Measurements from ENCODE around the gene HYOU1. TPM values are rescaled to one million over a fixed set of nuclear protein-coding genes. Genes with fewer than 3 reads are reported as not detected.
A peak's percentile ranks its signal among the peaks of the same experiment; 100 is the strongest.

The HYOU1 gene
- total RNA-seq, 1 experiment from 2014 or later: 268 TPM

DNA sequence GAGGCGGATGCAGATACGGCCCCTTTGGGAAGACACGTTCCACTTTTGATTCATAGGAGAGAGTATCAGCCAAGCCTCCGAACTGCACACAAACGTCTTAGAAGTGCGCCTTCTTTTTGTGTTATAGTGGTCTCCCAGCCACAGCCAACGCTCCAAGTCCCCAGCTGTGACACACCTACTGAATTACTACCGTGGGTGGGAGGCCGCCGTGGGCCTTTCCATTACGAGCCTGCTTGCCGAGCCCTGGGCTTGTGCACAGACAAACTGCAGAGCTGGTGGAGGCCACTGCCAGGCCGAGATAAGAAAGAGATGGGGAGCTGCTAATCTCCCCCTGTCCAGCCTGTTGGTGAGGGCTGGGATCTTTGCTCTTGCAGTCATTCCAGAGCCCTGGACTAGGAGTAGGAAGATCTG is 28.4 kb upstream of the HYOU1 start:
- in situ Hi-C loops (cut with HindIII; ENCODE audit: low pct_unique_long_range_greater_than_20kb, low sequenced_read_pairs): no loop called here
- Histone ChIP-seq H3K4me3 (ENCODE audit: low read depth in 2 of 2, low read length in 2 of 2) (peak overlapping the region; percentile 73 to 92), H3K27me3 (ENCODE audit: control insufficient read depth, insufficient read depth, low read length) (no peaks in the 10 kb centered on the region), H3K4me1 (ENCODE audit: control insufficient read depth, insufficient read depth, low read length) (peaks cover 10% of the 10 kb centered on the region), H3K27ac (ENCODE audit: low read length) (peak overlapping the region; percentile 94), H3K9me3 (ENCODE audit: control insufficient read depth, insufficient read depth, low read depth, low read length) (no peaks in the 10 kb centered on the region), H3K36me3 (ENCODE audit: control insufficient read depth, insufficient read depth, low read length) (no peaks in the 10 kb centered on the region; the same call in 1 of the 2 replicates)
- POLR2A ChIA-PET: interaction anchor here (0.6 to 1.0 kb wide), 5 partner anchors 17 to 623 kb away, joined by 3 to 20 read pairs (median 3); no protein-coding TSS in a partner anchor
- no peak for TF ChIP-seq SIN3A (IDR thresholded peaks at IDR 0.05; ENCODE audit: borderline replicate concordance, insufficient read depth, low read depth, low read length)
- CTCF ChIA-PET: no interaction called here
- no peak for DNase-seq (ENCODE audit: low read depth, low spot score)
- intact Hi-C loops (cut with micrococcal nuclease; ENCODE audit: unreplicated experiment): no loop called here
- ATAC-seq: no peak; the same call in 1 of the 2 replicates
- BruUV-seq (replicated peaks): TSS peak; percentile 94

- BruUV-seq (replicated peaks): no TSS peak
- peak; percentile 91 for DNase-seq (ENCODE audit: low read depth, low spot score)
- TF ChIP-seq, protein P1, sequence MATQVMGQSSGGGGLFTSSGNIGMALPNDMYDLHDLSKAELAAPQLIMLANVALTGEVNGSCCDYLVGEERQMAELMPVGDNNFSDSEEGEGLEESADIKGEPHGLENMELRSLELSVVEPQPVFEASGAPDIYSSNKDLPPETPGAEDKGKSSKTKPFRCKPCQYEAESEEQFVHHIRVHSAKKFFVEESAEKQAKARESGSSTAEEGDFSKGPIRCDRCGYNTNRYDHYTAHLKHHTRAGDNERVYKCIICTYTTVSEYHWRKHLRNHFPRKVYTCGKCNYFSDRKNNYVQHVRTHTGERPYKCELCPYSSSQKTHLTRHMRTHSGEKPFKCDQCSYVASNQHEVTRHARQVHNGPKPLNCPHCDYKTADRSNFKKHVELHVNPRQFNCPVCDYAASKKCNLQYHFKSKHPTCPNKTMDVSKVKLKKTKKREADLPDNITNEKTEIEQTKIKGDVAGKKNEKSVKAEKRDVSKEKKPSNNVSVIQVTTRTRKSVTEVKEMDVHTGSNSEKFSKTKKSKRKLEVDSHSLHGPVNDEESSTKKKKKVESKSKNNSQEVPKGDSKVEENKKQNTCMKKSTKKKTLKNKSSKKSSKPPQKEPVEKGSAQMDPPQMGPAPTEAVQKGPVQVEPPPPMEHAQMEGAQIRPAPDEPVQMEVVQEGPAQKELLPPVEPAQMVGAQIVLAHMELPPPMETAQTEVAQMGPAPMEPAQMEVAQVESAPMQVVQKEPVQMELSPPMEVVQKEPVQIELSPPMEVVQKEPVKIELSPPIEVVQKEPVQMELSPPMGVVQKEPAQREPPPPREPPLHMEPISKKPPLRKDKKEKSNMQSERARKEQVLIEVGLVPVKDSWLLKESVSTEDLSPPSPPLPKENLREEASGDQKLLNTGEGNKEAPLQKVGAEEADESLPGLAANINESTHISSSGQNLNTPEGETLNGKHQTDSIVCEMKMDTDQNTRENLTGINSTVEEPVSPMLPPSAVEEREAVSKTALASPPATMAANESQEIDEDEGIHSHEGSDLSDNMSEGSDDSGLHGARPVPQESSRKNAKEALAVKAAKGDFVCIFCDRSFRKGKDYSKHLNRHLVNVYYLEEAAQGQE (IDR thresholded peaks at IDR 0.05; ENCODE audit: insufficient read depth in 1 of 2, low read depth in 2 of 2, low read length in 1 of 2): no peak
- TF ChIP-seq POLR2AphosphoS5 (IDR thresholded peaks at IDR 0.05; ENCODE audit: low read depth, low read length) (peak; percentile 99), SIN3A (IDR thresholded peaks at IDR 0.05; ENCODE audit: borderline replicate concordance, insufficient read depth, low read depth, low read length) (peak; percentile 75; the same call in 1 of the 2 replicates), TCF7L2 (IDR thresholded peaks at IDR 0.05; ENCODE audit: low read depth, low read length) (no peak)
- TF ChIP-seq, protein P2, sequence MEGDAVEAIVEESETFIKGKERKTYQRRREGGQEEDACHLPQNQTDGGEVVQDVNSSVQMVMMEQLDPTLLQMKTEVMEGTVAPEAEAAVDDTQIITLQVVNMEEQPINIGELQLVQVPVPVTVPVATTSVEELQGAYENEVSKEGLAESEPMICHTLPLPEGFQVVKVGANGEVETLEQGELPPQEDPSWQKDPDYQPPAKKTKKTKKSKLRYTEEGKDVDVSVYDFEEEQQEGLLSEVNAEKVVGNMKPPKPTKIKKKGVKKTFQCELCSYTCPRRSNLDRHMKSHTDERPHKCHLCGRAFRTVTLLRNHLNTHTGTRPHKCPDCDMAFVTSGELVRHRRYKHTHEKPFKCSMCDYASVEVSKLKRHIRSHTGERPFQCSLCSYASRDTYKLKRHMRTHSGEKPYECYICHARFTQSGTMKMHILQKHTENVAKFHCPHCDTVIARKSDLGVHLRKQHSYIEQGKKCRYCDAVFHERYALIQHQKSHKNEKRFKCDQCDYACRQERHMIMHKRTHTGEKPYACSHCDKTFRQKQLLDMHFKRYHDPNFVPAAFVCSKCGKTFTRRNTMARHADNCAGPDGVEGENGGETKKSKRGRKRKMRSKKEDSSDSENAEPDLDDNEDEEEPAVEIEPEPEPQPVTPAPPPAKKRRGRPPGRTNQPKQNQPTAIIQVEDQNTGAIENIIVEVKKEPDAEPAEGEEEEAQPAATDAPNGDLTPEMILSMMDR (IDR thresholded peaks at IDR 0.05): no peak
- intact Hi-C loops (cut with micrococcal nuclease; ENCODE audit: unreplicated experiment): no loop called here
- POLR2A ChIA-PET: interaction anchor here (0.5 to 1.3 kb wide), 8 partner anchors 17 to 622 kb away, joined by 3 to 20 read pairs (median 4); partner anchors contain the start of gene VPS11
- Histone ChIP-seq H3K36me3 (ENCODE audit: control insufficient read depth, insufficient read depth, low read length) (no peaks in the 10 kb centered on the region; the same call in 1 of the 2 replicates), H3K4me3 (ENCODE audit: low read depth in 2 of 2, low read length in 2 of 2) (peak within 1 kb of the TSS; percentile 73 to 92), H3K27me3 (ENCODE audit: control insufficient read depth, insufficient read depth, low read length) (no peaks in the 10 kb centered on the region), H3K9me3 (ENCODE audit: control insufficient read depth, insufficient read depth, low read depth, low read length) (no peaks in the 10 kb centered on the region), H3K4me1 (ENCODE audit: control insufficient read depth, insufficient read depth, low read length) (peaks cover 10% of the 10 kb centered on the region), H3K27ac (ENCODE audit: low read length) (peak within 1 kb of the TSS; percentile 94)
- CTCF ChIA-PET: interaction anchor here (0.8 kb wide), 1 partner anchor 30 kb away, joined by 3 read pairs; no protein-coding TSS in a partner anchor
- in situ Hi-C loops (cut with HindIII; ENCODE audit: low pct_unique_long_range_greater_than_20kb, low sequenced_read_pairs): no loop called here
- peak; percentile 98 for ATAC-seq
Observed at GRCh38 chr11:119084663-119085436, 27.8 kb upstream of the HYOU1 start, which contains the start of gene HMBS. Gene HMBS (plus strand): TSS chr11:119084881. CDS start chr11:119085034, 153 bp downstream.
